AG04450 (cell line): ENCODE measurements around the gene VTN. TPM values are rescaled to one million over a fixed set of nuclear protein-coding genes. Genes with fewer than 3 reads are reported as not detected.

Source experiments
- CTCF ChIA-PET: fragments of 300-600, 350-600 bp; formaldehyde crosslinking; extraction: SDS; loops from one replicate; lab custom pipeline; 2022; ENCODE audit warnings: antibody characterized with exemption, inconsistent platforms; lab: Charles Lee
- POLR2A ChIA-PET: fragments of 350-600 bp; formaldehyde crosslinking; extraction: SDS; loops from one replicate; lab custom pipeline; 2021; ENCODE audit warnings: antibody characterized with exemption, inconsistent platforms; lab: Yijun Ruan, JAX
- DNase-seq: peaks from one replicate; pipeline ENCODE4 v3.0.0-alpha.2; 2011; ENCODE audit warnings: low read depth, low spot score
- H3K27ac ChIP-seq: one replicate; pipeline ENCODE4 v1.5.1; 2012; ENCODE audit warnings: low read depth, low read length, control low read depth
- H3K27me3 ChIP-seq: one replicate; pipeline ENCODE4 v1.6.0; 2012; ENCODE audit warnings: low read length; ENCODE audit not compliant: control insufficient read depth, insufficient read depth
- H3K4me3 ChIP-seq: 2 replicates; pipeline ENCODE4 v1.5.1; 2011; ENCODE audit warnings: mild to moderate bottlenecking, low read depth, low read length, control low read depth
- H3K9me3 ChIP-seq: 2 replicates; pipeline ENCODE4 v1.5.1; 2012; ENCODE audit warnings: low read length; ENCODE audit not compliant: control insufficient read depth, insufficient read depth
- CTCF ChIP-seq: IDR thresholded peaks from 2 replicates; pipeline ENCODE4 v1.5.1; 2011; ENCODE audit warnings: low read depth, low read length, control low read depth, inconsistent platforms
- polyA plus RNA-seq: library from polyadenylated mRNA; depleted of rRNA; stranded (reverse); fragments of >200 nt; gene quantifications from 2 replicates; pipeline ENCODE4 v1.2.3, GENCODE V29; 2011

VTN gene
- polyA plus RNA-seq, 1 experiment: 0.53 TPM

GRCh38 chr17:28397275-28397674, 27.2 kb upstream of the VTN start:
- Histone ChIP-seq H3K9me3 (no peaks in the 10 kb centered on the region), H3K27me3 (no peaks in the 10 kb centered on the region), H3K4me3 (no peak overlapping the region), H3K27ac (no peak overlapping the region)
- CTCF ChIA-PET: no interaction called here
- TF ChIP-seq CTCF: no peak
- POLR2A ChIA-PET: no interaction called here
- no peak for DNase-seq

DNA sequence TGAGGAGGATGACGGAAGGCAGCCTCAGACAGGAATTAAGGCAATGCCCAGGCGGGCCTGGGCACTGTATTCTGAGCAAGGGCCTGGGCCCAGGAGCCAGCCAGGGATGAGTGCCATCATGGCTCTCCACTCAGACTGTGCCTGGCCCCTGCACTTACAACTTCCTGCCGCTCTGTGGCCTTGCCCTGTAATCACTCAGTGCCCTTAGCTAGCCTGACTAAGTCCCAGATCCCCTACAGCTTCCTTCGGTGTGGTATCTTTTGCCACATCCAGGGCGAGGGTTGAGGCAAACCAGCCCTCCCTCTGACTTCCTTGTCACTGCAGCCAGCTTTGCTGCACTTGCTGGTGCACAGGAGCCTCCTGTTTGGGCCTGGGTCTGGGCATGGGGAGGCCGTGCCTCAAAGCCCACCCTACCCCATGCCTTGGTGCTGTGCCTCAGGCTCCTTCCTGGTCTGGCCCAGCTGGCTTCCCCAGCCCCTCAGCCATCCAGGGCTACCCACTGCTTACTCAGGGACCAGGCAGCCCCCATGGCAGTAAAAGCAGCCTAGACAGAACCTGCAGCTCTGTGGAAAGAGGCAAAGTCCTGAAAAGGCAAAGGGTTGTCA, 26.6 kb upstream of the VTN start:
- H3K9me3 ChIP-seq: no peaks in the 10 kb centered on the region
- no peaks in the 10 kb centered on the region for H3K27me3 ChIP-seq
- no peak overlapping the region for H3K27ac ChIP-seq
- POLR2A ChIA-PET: no interaction called here
- no peak overlapping the region for H3K4me3 ChIP-seq
- DNase-seq: no peak
- CTCF ChIA-PET: interaction anchor here (0.5 kb wide), 1 partner anchor 31 kb away, joined by 4 read pairs; no protein-coding TSS in a partner anchor
- TF ChIP-seq CTCF: no peak

GRCh38 chr17:28395968-28396367, 25.9 kb upstream of the VTN start:
- Histone ChIP-seq H3K9me3 (no peaks in the 10 kb centered on the region), H3K27ac (no peak overlapping the region), H3K4me3 (no peak overlapping the region), H3K27me3 (no peaks in the 10 kb centered on the region)
- no peak for DNase-seq
- POLR2A ChIA-PET: no interaction called here
- TF ChIP-seq CTCF: no peak
- CTCF ChIA-PET: interaction anchor here (1.0 kb wide), 1 partner anchor 144 kb away, joined by 3 read pairs; no protein-coding TSS in a partner anchor

- no peaks in the 10 kb centered on the region for H3K9me3 ChIP-seq
- no peak for TF ChIP-seq CTCF
- DNase-seq: no peak
- CTCF ChIA-PET: interaction anchor here (1.0 to 2.1 kb wide), 2 partner anchors 21 to 144 kb away, joined by 3 to 9 read pairs; no protein-coding TSS in a partner anchor
- H3K4me3 ChIP-seq: no peak overlapping the region
- POLR2A ChIA-PET: interaction anchor here (0.6 kb wide), 1 partner anchor 140 kb away, joined by 6 read pairs; no protein-coding TSS in a partner anchor
- no peaks in the 10 kb centered on the region for H3K27me3 ChIP-seq
- no peak overlapping the region for H3K27ac ChIP-seq
These were observed 25.3 kb upstream of the VTN start for GRCh38 chr17:28395426-28395825.

GRCh38 chr17:28394337-28395116, 24.4 kb upstream of the VTN start:
- no peak for DNase-seq
- Histone ChIP-seq H3K4me3 (no peak overlapping the region), H3K27me3 (no peaks in the 10 kb centered on the region), H3K9me3 (no peaks in the 10 kb centered on the region), H3K27ac (no peak overlapping the region)
- no peak for TF ChIP-seq CTCF
- CTCF ChIA-PET: interaction anchor here (2.1 kb wide), 1 partner anchor 22 kb away, joined by 9 read pairs; no protein-coding TSS in a partner anchor
- POLR2A ChIA-PET: interaction anchor here (0.6 kb wide), 1 partner anchor 212 kb away, joined by 3 read pairs; no protein-coding TSS in a partner anchor
